Activated T-helper 17 cell treated with anti-CD3 and anti-CD28 coated beads, Interleukin-2, amount 50 U/mL, for 72 hours (primary cell): Measurements from ENCODE around the gene CTBP2. TPM values are rescaled to one million over a fixed set of nuclear protein-coding genes. Genes with fewer than 3 reads are reported as not detected.

Experiments used
- ATAC-seq: fragments of 150-1000 bp; cut with Tn5 transposase; replicated peaks from 2 replicates; pipeline ENCODE4 v1.10.0; 2021; ENCODE audit warnings: mild to moderate bottlenecking, moderate library complexity
- H3K27ac Mint-ChIP-seq: one replicate; pipeline ENCODE4 v1.8.0; 2022; ENCODE audit warnings: mixed read lengths
- H3K27me3 Mint-ChIP-seq: one replicate; pipeline ENCODE4 v1.8.0; 2022; ENCODE audit warnings: mixed read lengths
- H3K36me3 Mint-ChIP-seq: one replicate; pipeline ENCODE4 v1.8.0; 2022; ENCODE audit warnings: low read depth, mild to moderate bottlenecking, mixed read lengths
- H3K4me1 Mint-ChIP-seq: one replicate; pipeline ENCODE4 v1.8.0; 2022; ENCODE audit warnings: mixed read lengths
- H3K4me3 Mint-ChIP-seq: one replicate; pipeline ENCODE4 v1.8.0; 2022; ENCODE audit warnings: mild to moderate bottlenecking, mixed read lengths
- H3K9me3 Mint-ChIP-seq: one replicate; pipeline ENCODE4 v1.8.0; 2022; ENCODE audit warnings: mixed read lengths
- total RNA-seq, 2 donors: library from RNA; stranded (reverse); gene quantifications; one replicate each; pipeline ENCODE4 v1.2.3, GENCODE V29; 2022

The CTBP2 gene
- total RNA-seq, 2 donors from 2014 or later, result 0.74 to 1.1 TPM

GRCh38 chr10:125134483-125134848 lies 25.9 kb downstream of the CTBP2 start:
- Mint-ChIP-seq H3K27me3 (peaks cover 13% of the 10 kb centered on the region), H3K4me3 (no peak overlapping the region), H3K36me3 (no peaks in the 10 kb centered on the region), H3K4me1 (no peaks in the 10 kb centered on the region), H3K9me3 (no peaks in the 10 kb centered on the region), H3K27ac (no peak overlapping the region)
- no peak for ATAC-seq

- Mint-ChIP-seq H3K4me1 (no peaks in the 10 kb centered on the region), H3K36me3 (no peaks in the 10 kb centered on the region), H3K4me3 (no peak overlapping the region), H3K27ac (no peak overlapping the region), H3K27me3 (peaks cover 14% of the 10 kb centered on the region), H3K9me3 (no peaks in the 10 kb centered on the region)
- ATAC-seq, result no peak
Measured at GRCh38 chr10:125133696-125134482, 26.5 kb downstream of the CTBP2 start.

- peaks cover 16% of the 10 kb centered on the region for H3K27me3 Mint-ChIP-seq
- ATAC-seq, result no peak
- no peaks in the 10 kb centered on the region for H3K9me3 Mint-ChIP-seq
- no peak overlapping the region for H3K27ac Mint-ChIP-seq
- H3K36me3 Mint-ChIP-seq, result no peaks in the 10 kb centered on the region
- H3K4me3 Mint-ChIP-seq, result no peak overlapping the region
- no peaks in the 10 kb centered on the region for H3K4me1 Mint-ChIP-seq
Measured at GRCh38 chr10:125132344-125132743, 28.0 kb downstream of the CTBP2 start.

GRCh38 chr10:125130916-125131315 lies 29.4 kb downstream of the CTBP2 start:
- H3K36me3 Mint-ChIP-seq, result no peaks in the 10 kb centered on the region
- H3K27ac Mint-ChIP-seq, result no peak overlapping the region
- peaks cover 22% of the 10 kb centered on the region for H3K27me3 Mint-ChIP-seq
- H3K4me3 Mint-ChIP-seq, result no peak overlapping the region
- no peaks in the 10 kb centered on the region for H3K4me1 Mint-ChIP-seq
- no peaks in the 10 kb centered on the region for H3K9me3 Mint-ChIP-seq
- no peak for ATAC-seq

GRCh38 chr10:125130260-125130659 lies 30.1 kb downstream of the CTBP2 start:
- Mint-ChIP-seq H3K4me3 (no peak overlapping the region), H3K9me3 (no peaks in the 10 kb centered on the region), H3K27ac (no peak overlapping the region), H3K4me1 (no peaks in the 10 kb centered on the region), H3K36me3 (no peaks in the 10 kb centered on the region), H3K27me3 (peaks cover 21% of the 10 kb centered on the region)
- no peak for ATAC-seq

- no peak overlapping the region for H3K4me3 Mint-ChIP-seq
- H3K9me3 Mint-ChIP-seq, result no peaks in the 10 kb centered on the region
- peaks cover 19% of the 10 kb centered on the region for H3K27me3 Mint-ChIP-seq
- ATAC-seq, result no peak
- no peaks in the 10 kb centered on the region for H3K4me1 Mint-ChIP-seq
- no peaks in the 10 kb centered on the region for H3K36me3 Mint-ChIP-seq
- H3K27ac Mint-ChIP-seq, result no peak overlapping the region
Measured at GRCh38 chr10:125129076-125129458, 31.3 kb downstream of the CTBP2 start.

GRCh38 chr10:125128397-125129075 lies 31.8 kb downstream of the CTBP2 start:
- no peak overlapping the region for H3K27ac Mint-ChIP-seq
- H3K9me3 Mint-ChIP-seq, result no peaks in the 10 kb centered on the region
- no peaks in the 10 kb centered on the region for H3K36me3 Mint-ChIP-seq
- peaks cover 16% of the 10 kb centered on the region for H3K27me3 Mint-ChIP-seq
- H3K4me3 Mint-ChIP-seq, result no peak overlapping the region
- no peak for ATAC-seq
- H3K4me1 Mint-ChIP-seq, result no peaks in the 10 kb centered on the region

- H3K27ac Mint-ChIP-seq, result no peak overlapping the region
- ATAC-seq, result no peak
- H3K36me3 Mint-ChIP-seq, result no peaks in the 10 kb centered on the region
- H3K4me3 Mint-ChIP-seq, result no peak overlapping the region
- H3K27me3 Mint-ChIP-seq, result peaks cover 16% of the 10 kb centered on the region
- H3K9me3 Mint-ChIP-seq, result no peaks in the 10 kb centered on the region
- H3K4me1 Mint-ChIP-seq, result no peaks in the 10 kb centered on the region
Measured at GRCh38 chr10:125127986-125128385, 32.4 kb downstream of the CTBP2 start.

- ATAC-seq, result no peak
- H3K27me3 Mint-ChIP-seq, result peaks cover 16% of the 10 kb centered on the region
- no peak overlapping the region for H3K4me3 Mint-ChIP-seq
- no peaks in the 10 kb centered on the region for H3K36me3 Mint-ChIP-seq
- no peak overlapping the region for H3K27ac Mint-ChIP-seq
- H3K4me1 Mint-ChIP-seq, result no peaks in the 10 kb centered on the region
- H3K9me3 Mint-ChIP-seq, result no peaks in the 10 kb centered on the region
Measured at GRCh38 chr10:125127110-125127509, 33.3 kb downstream of the CTBP2 start.

GRCh38 chr10:125125951-125126735 lies 34.2 kb downstream of the CTBP2 start:
- Mint-ChIP-seq H3K4me1 (no peaks in the 10 kb centered on the region), H3K9me3 (no peaks in the 10 kb centered on the region), H3K36me3 (no peaks in the 10 kb centered on the region), H3K4me3 (no peak overlapping the region), H3K27ac (no peak overlapping the region), H3K27me3 (peaks cover 16% of the 10 kb centered on the region)
- no peak for ATAC-seq

GRCh38 chr10:125124907-125125306 lies 35.5 kb downstream of the CTBP2 start:
- Mint-ChIP-seq H3K27me3 (peaks cover 16% of the 10 kb centered on the region), H3K4me1 (no peaks in the 10 kb centered on the region), H3K9me3 (no peaks in the 10 kb centered on the region), H3K4me3 (no peak overlapping the region), H3K27ac (no peak overlapping the region), H3K36me3 (no peaks in the 10 kb centered on the region)
- no peak for ATAC-seq

GRCh38 chr10:125124115-125124487 lies 36.3 kb downstream of the CTBP2 start:
- ATAC-seq, result no peak
- H3K4me1 Mint-ChIP-seq, result no peaks in the 10 kb centered on the region

GRCh38 chr10:125123476-125124114 lies 36.8 kb downstream of the CTBP2 start:
- Mint-ChIP-seq H3K4me3 (no peak overlapping the region), H3K9me3 (no peaks in the 10 kb centered on the region), H3K27me3 (peaks cover 13% of the 10 kb centered on the region), H3K4me1 (no peaks in the 10 kb centered on the region), H3K27ac (no peak overlapping the region), H3K36me3 (no peaks in the 10 kb centered on the region)
- no peak for ATAC-seq

More at GRCh38 chr10:125124115-125124487, 36.3 kb downstream of the CTBP2 start:
- Mint-ChIP-seq H3K9me3 (no peaks in the 10 kb centered on the region), H3K27me3 (peaks cover 16% of the 10 kb centered on the region), H3K36me3 (no peaks in the 10 kb centered on the region), H3K27ac (no peak overlapping the region), H3K4me3 (no peak overlapping the region)

GRCh38 chr10:125122566-125122965 lies 37.8 kb downstream of the CTBP2 start:
- no peak for ATAC-seq
- H3K9me3 Mint-ChIP-seq, result no peaks in the 10 kb centered on the region
- no peak overlapping the region for H3K4me3 Mint-ChIP-seq
- peaks cover 16% of the 10 kb centered on the region for H3K27me3 Mint-ChIP-seq
- no peaks in the 10 kb centered on the region for H3K36me3 Mint-ChIP-seq
- no peak overlapping the region for H3K27ac Mint-ChIP-seq
- H3K4me1 Mint-ChIP-seq, result no peaks in the 10 kb centered on the region
